GM03348 (cell line): ENCODE results near the gene EFNA1.
A peak's percentile ranks its signal among the peaks of the same experiment; 100 is the strongest.
"Not testable (repeated sequence)": the region's sequence is repeated elsewhere in the genome, so short reads cannot be mapped to it uniquely, and the experiment has no call there.

ENCODE experiments used
- DNase-seq: peaks from one replicate; pipeline ENCODE4 v3.0.0; 2012; ENCODE audit warnings: low spot score

EFNA1 gene

GRCh38 chr1:155125511-155125945, 2.1 kb upstream of the EFNA1 start:
- no peak for DNase-seq

- peak; percentile 46 for DNase-seq
These were observed 1.6 kb upstream of the EFNA1 start for GRCh38 chr1:155125946-155126555.

GRCh38 chr1:155126556-155127104, 1.0 kb upstream of the EFNA1 start:
- no peak for DNase-seq

- no peak for DNase-seq
These were observed 485 bp downstream of the EFNA1 start for GRCh38 chr1:155127967-155128754.

- DNase-seq: no peak
These were observed 1.2 kb downstream of the EFNA1 start for GRCh38 chr1:155128755-155129473.

DNA sequence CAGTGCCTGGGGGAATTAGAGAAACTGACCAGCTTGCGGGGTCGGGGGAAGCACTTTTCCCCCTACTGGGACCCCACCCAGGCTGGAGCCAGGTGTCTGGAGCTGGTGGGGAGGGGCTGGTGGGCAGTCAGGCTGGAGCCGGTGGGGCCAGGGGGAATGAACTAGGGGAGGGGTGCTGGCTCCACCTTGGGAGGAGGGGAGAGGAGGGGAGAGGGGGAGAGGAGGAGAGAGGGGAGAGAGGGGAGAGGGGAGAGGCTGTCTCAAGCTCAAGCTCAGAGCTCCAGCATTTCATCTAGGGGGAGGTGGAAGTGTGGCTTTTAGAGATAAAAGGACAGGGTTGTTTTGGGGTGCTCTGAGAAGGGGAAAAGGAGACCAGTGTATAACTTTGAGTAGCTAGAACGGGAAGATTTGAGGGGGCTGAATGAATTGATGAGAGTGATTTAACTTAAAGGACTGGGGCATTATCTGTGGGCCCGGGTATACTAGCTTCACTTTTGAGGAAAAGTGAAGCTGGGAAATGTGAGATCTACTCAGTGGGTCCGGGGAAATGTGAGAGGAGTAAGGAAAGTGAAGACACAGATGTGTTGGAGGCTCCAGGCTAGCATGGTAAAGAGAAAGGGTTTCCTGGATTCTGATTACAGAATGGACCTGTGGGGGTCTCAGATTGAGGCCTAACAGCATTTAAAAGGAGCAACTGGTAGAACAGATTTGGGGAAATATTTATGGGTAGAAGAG, 2.8 kb downstream of the EFNA1 start:
- no peak for DNase-seq

DNA sequence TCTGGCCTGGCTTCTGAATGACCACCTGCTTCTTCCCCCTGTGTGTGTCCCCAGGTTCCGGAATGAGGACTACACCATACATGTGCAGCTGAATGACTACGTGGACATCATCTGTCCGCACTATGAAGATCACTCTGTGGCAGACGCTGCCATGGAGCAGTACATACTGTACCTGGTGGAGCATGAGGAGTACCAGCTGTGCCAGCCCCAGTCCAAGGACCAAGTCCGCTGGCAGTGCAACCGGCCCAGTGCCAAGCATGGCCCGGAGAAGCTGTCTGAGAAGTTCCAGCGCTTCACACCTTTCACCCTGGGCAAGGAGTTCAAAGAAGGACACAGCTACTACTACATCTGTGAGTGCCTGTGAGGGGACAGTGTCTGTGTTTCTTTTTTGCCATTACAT, 3.6 kb downstream of the EFNA1 start:
- no peak for DNase-seq

DNA sequence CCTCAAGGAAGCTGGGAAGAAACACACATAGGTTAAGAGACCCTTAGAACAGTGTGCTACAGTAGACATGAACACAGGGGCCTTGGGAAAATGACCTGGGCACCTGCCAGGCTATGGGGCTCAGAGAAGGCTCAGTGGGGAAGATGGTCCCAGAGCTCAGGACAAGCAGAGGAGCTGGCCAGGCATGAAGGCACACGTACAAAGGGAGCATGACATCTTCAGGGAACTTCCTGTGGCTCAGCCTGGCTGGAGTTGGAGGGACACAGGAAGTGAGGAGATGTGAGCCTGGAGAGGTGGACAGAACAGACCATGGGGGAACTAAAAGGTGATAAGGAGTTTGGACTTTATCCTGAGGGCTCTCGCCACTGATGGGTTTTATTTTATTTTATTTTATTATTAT, 4.2 kb downstream of the EFNA1 start:
- DNase-seq: no peak

DNA sequence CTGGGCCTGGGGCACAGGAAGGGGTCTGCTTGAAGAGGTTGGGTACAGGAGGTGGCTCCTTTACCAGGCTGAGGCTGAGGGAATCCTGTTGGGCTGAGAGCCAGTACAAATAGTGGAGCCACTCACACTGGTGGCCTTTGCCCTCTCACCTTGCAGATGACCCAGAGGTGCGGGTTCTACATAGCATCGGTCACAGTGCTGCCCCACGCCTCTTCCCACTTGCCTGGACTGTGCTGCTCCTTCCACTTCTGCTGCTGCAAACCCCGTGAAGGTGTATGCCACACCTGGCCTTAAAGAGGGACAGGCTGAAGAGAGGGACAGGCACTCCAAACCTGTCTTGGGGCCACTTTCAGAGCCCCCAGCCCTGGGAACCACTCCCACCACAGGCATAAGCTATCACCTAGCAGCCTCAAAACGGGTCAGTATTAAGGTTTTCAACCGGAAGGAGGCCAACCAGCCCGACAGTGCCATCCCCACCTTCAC, 6.2 kb downstream of the EFNA1 start:
- no peak for DNase-seq

- DNase-seq: no peak
These were observed 6.6 kb downstream of the EFNA1 start for GRCh38 chr1:155134322-155134721.

GRCh38 chr1:155134880-155135414, 7.3 kb downstream of the EFNA1 start:
- peak; percentile 91 for DNase-seq

DNA sequence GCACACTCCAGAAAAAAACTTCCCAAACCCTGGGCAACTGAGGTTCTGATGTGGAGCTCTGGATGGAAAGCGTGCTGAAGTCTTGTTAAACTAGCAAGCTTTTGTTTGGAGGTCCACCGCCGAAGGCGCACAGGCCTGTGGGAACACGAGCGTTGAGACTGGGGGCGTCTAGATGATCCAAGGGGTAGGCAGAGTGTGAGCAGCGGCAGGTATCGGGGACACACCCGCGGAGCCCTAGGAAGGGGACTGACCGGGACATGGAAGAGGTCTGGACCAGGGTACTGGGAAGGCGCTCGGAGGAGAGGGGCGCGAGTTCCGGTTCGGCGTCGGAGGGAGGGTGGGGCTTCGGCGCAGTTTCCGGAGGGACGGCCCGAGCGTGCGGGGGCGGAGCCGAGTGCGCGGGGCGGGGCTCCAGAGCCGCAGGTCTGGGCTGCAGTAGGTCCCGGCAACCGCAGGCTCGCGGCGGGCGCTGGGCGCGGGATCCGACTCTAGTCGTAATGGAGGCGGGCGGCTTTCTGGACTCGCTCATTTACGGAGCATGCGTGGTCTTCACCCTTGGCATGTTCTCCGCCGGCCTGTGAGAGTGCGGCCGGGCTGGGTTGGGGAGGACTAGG, 7.8 kb downstream of the EFNA1 start, which contains the start of gene SLC50A1:
Gene SLC50A1 (plus strand): TSS at position 438 of the 614 bp plus-strand sequence. CDS start 60 bp downstream, at position 498.
- peak; percentile 98 for DNase-seq

DNA sequence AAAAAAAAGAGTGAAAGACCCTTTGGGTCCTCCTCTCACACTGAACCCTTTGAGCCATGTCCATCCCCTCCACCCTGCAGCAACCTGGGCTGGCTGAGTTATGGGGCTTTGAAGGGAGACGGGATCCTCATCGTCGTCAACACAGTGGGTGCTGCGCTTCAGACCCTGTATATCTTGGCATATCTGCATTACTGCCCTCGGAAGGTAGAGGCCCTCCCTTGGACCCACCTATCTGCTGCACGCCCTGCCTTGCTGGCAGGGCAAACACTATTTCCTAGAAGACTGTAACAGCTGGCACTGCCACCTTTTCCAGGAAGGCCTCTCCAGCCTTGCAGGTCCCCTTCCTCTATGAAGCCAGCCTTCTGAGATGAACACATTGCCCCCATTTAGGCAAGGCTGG, 9.1 kb downstream of the EFNA1 start:
- no peak for DNase-seq

DNA sequence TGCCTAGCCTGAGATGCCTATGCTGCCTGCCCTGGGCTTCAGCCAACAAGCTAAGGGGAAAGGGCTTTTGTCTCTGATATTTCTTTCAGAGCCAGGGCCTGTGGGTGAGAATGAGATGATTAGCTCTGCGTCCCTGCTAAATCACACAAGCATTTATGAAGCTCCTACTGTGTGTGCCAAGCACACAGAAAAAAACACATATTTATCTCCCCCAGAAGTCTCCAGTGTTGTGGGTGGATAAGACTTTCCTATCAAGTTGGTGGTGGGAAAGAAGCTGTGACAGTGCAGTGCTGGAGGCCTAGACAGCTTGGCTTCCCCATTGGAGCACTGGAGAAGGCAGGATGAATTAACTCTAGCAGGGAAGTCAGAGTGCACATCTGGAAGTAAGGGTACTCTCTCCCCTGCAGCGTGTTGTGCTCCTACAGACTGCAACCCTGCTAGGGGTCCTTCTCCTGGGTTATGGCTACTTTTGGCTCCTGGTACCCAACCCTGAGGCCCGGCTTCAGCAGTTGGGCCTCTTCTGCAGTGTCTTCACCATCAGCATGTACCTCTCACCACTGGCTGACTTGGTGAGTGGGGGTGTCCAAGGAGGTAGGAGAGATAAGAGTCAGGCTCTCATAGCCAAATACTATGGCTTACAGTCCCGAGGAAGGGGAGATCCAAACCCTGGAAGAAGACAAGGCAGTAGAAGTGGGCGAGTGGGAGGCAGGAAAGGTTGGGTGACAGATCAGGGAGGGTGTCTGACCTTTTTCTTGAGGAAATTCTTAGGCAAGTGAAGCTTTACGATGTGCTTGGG, 9.7 kb downstream of the EFNA1 start:
- no peak for DNase-seq

DNA sequence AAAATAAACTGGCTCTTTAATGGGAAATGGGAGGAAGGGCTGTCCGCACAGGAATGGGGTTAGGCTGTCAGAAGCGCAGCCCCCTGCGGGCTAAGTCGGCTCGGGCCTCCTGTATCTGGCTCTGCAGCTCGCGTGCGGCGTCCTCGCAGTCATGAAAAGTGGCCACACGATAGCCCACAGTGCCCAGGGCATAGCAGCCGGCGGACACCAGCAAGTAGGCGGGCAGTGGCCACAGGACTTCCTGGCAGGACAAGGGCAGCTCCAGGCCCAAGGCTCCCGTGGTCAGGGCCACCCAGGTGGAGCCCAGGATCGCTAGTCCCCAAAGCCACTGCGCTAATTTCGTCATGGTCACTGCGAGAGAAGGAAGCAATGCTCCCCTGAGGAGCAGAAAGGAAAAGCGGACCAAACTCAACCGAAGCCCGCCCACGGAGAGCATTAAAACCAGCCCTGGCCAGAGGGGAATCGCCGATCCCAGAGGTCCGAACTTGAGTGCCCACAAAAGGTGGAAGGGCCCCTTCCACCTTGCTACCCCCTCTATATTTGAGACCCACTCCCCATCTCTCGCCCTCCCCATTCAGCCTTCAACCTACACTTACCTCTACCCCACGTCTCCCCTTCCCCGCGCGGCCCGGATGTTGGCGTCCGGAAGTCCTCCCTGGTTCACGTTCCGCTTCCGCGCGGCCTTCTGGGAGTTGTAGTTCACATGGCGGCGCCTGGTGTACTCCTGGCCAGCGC, 12.4 kb downstream of the EFNA1 start, which contains the start of gene DPM3:
Gene DPM3 (minus strand): TSS at position 637 of the 735 bp plus-strand sequence. CDS start 291 bp downstream, at position 346.
- DNase-seq: peak; percentile 88

DNA sequence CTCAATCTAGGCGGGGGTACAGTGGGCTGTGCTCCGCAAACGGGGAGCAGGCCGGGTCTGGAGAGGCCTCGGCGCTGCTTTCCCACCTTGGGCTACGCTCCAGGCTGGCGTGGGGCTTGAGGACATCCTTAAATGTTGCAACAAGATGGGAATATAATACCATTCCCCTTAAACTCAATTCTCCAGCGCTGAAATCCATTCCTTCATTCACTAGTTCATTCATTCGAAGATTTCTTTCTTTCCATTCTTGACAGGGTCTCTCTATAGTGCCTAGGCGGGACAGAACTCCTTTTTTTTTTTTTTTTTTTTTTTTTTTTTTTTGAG, 12.9 kb downstream of the EFNA1 start:
- DNase-seq: no peak

GRCh38 chr1:155141749-155142148, 14.1 kb downstream of the EFNA1 start:
- no peak for DNase-seq

DNA sequence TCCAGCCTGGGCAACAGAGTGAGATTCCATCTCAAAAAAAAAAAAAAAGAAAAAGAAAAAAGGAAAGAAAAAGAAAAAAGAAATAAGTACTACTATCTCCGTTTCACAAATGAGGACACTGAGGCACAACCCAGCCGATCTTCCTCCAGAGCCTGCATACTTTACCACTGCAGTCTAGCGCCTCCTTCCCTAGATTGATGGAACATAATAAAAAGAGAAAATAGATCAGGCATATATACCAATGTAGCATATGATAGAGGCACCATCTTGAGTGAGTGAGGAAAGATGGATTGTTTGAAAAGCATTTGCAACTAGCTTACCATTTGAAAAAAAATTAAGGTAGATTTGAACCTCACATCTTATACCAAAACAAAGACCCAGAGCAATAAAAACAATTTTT, 17.8 kb downstream of the EFNA1 start:
- DNase-seq: no peak

DNA sequence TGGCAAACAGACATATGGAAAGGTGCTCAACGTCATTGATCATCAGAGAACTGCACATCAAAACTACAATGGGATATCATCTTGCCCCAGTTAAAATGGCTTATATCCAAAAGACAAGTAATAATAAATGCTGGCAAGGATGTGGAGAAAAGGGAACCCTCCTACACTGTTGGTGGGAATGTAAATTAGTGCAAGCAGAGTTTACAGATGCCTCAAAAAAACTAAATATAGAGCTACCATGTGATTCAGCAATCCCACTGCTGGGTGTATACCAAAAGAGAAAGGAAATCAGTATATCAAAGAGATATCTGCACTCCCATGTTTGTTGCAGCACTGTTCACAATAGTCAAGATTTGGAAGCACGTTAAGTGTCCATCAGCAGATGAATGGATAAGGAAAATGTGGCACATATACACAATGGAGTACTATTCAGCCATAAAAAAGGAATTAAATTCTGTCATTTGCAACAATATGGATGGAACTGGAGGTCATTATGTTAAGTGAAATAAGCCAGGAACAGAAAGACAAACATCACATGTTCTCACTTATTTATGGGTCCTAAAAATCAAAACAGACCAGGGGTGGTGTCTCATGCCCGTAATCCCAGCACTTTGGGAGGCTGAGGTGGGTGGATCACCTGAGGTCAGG, 28.4 kb downstream of the EFNA1 start:
- not testable (repeated sequence) for DNase-seq
